SH-SY5Y (cell line): ENCODE measurements around the gene CRTC3.

Source experiments
- GATA2 ChIP-seq: IDR thresholded peaks from 2 replicates; pipeline ENCODE4 v1.6.1; 2011; ENCODE audit warnings: mild to moderate bottlenecking, low read depth, low read length
- GATA3 ChIP-seq: IDR thresholded peaks from 2 replicates; pipeline ENCODE4 v1.6.1; 2011; ENCODE audit warnings: low read depth, mild to moderate bottlenecking, low read length, moderate library complexity

- TF ChIP-seq GATA2 (no peak), GATA3 (no peak)
Observed at GRCh38 chr15:90576711-90577389, 47.1 kb downstream of the CRTC3 start.
